H1 (cell line): ENCODE data around the gene WIPF3. TPM values are rescaled to one million over a fixed set of nuclear protein-coding genes. Genes with fewer than 3 reads are reported as not detected.

Experiments used
- CTCF ChIA-PET: fragments of 300-600 bp; sonication (Branson Sonifier 250); formaldehyde crosslinking; loops from one replicate; lab custom pipeline; 2021; ENCODE audit not compliant: partially characterized antibody; lab: Charles Lee
- POLR2A ChIA-PET: fragments of 300-600 bp; sonication (Branson Sonifier 250); formaldehyde crosslinking; loops from one replicate; lab custom pipeline; 2021; ENCODE audit warnings: inconsistent platforms; ENCODE audit not compliant: partially characterized antibody; lab: Charles Lee
- DNase-seq, 2 experiments: peaks; one replicate each; pipeline versions ENCODE4 v3.0.0 to v3.0.0-alpha.2; 2010 to 2022; ENCODE audit warnings: low spot score in 2 of 2, low read depth in 1 of 2, mixed read lengths in 1 of 2
- FAIRE-seq: peaks from 2 replicates; lab custom pipeline; 2011; peaks lifted over from hg19 to GRCh38; lab: Jason Lieb, UNC
- H2AFZ ChIP-seq: 2 replicates; pipeline ENCODE4 v1.8.1; 2012; ENCODE audit warnings: low read length, inconsistent platforms
- H2AK5ac ChIP-seq: 2 replicates; pipeline ENCODE4 v1.6.1; 2013; ENCODE audit warnings: low read depth, low read length
- H2BK120ac ChIP-seq: replicated peaks from 2 replicates; pipeline ENCODE3; 2013; ENCODE audit warnings: low read depth, low read length, inconsistent platforms
- H2BK12ac ChIP-seq: 2 replicates; pipeline ENCODE4 v1.6.1; 2013; ENCODE audit warnings: low read depth, low read length
- H2BK15ac ChIP-seq: 2 replicates; pipeline ENCODE4 v1.6.1; 2013; ENCODE audit warnings: low read length
- H2BK20ac ChIP-seq: 2 replicates; pipeline ENCODE4 v1.6.1; 2013; ENCODE audit warnings: low read length
- H2BK5ac ChIP-seq: 2 replicates; pipeline ENCODE4 v1.6.1; 2013; ENCODE audit warnings: low read depth, low read length
- H3K14ac ChIP-seq: 2 replicates; pipeline ENCODE4 v1.6.1; 2013; ENCODE audit warnings: inconsistent platforms; ENCODE audit not compliant: insufficient read length
- H3K18ac ChIP-seq: 2 replicates; pipeline ENCODE4 v1.6.1; 2013; ENCODE audit warnings: low read length; ENCODE audit errors: extremely low read depth
- H3K23ac ChIP-seq: 2 replicates; pipeline ENCODE4 v1.6.1; 2013; ENCODE audit warnings: inconsistent platforms; ENCODE audit not compliant: insufficient read length
- H3K23me2 ChIP-seq: 2 replicates; pipeline ENCODE4 v1.6.1; 2013; ENCODE audit warnings: low read depth, low read length
- H3K27ac ChIP-seq: 2 replicates; pipeline ENCODE4 v1.6.1; 2011; ENCODE audit warnings: low read depth, low read length, inconsistent platforms
- H3K27me3 ChIP-seq, 4 experiments: replicated peaks in 1 of 4; 1 replicate in 1 of 4; 2 replicates in 3 of 4; pipeline versions ENCODE4 v1.6.1 to v1.8.1; 2011 to 2013; ENCODE audit warnings: low read length in 3 of 4, mild to moderate bottlenecking in 3 of 4, inconsistent platforms in 2 of 4, mixed read lengths in 2 of 4, moderate library complexity in 1 of 4; ENCODE audit not compliant: control insufficient read depth in 3 of 4, insufficient read depth in 3 of 4; ENCODE audit errors: extremely low read depth in 1 of 4
- H3K36me3 ChIP-seq, 4 experiments: 2 replicates each; pipeline versions ENCODE4 v1.6.1 to v1.8.1; 2011 to 2013; ENCODE audit warnings: mild to moderate bottlenecking in 4 of 4, low read length in 3 of 4, moderate library complexity in 2 of 4, control low read depth in 1 of 4, inconsistent platforms in 1 of 4; ENCODE audit not compliant: insufficient read depth in 4 of 4, control insufficient read depth in 2 of 4
- H3K4ac ChIP-seq: replicated peaks from 2 replicates; pipeline ENCODE3; 2013; ENCODE audit warnings: low read length, low read depth, mixed read lengths, inconsistent platforms; ENCODE audit not compliant: insufficient read length
- H3K4me1 ChIP-seq, 4 experiments: replicated peaks in 1 of 4; 1 replicate in 1 of 4; 2 replicates in 3 of 4; pipeline versions ENCODE4 v1.6.1 to v1.8.1; 2011 to 2013; ENCODE audit warnings: low read length in 3 of 4, inconsistent platforms in 2 of 4, mixed read lengths in 1 of 4; ENCODE audit not compliant: insufficient read depth in 4 of 4, control insufficient read depth in 3 of 4
- H3K4me2 ChIP-seq, 2 experiments: 2 replicates each; pipeline versions ENCODE4 v1.6.1 to v1.8.1; 2011 to 2013; ENCODE audit warnings: low read depth in 2 of 2, low read length in 2 of 2, control low read depth in 1 of 2, inconsistent platforms in 1 of 2, mild to moderate bottlenecking in 1 of 2; ENCODE audit not compliant: insufficient read depth in 1 of 2
- H3K4me3 ChIP-seq, 4 experiments: fragments of 200-600, 300-600 bp in 1 of 4; sonication (generic), shearing (Covaris generic), sonication (Bioruptor Twin) in 1 of 4; 2 replicates each; pipeline versions ENCODE4 v1.5.1 to v1.8.1; 2011 to 2016; ENCODE audit warnings: low read length in 4 of 4, low read depth in 3 of 4, control low read depth in 2 of 4, inconsistent platforms in 2 of 4, mild to moderate bottlenecking in 2 of 4, mixed read lengths in 1 of 4, moderate library complexity in 1 of 4; ENCODE audit not compliant: insufficient read depth in 2 of 4; ENCODE audit errors: extremely low read depth in 1 of 4
- H3K56ac ChIP-seq: replicated peaks from 2 replicates; pipeline ENCODE3; 2013; ENCODE audit warnings: low read depth, mild to moderate bottlenecking, mixed read lengths, low read length, inconsistent platforms; ENCODE audit not compliant: insufficient read length
- H3K79me1 ChIP-seq: 2 replicates; pipeline ENCODE4 v1.6.1; 2013; ENCODE audit warnings: low read depth, low read length, control low read depth
- H3K79me2 ChIP-seq, 2 experiments: 2 replicates each; pipeline versions ENCODE4 v1.6.1 to v1.8.1; 2012 to 2013; ENCODE audit warnings: low read length in 2 of 2, mild to moderate bottlenecking in 2 of 2, inconsistent platforms in 1 of 2; ENCODE audit not compliant: insufficient read depth in 2 of 2, control insufficient read depth in 1 of 2
- H3K9ac ChIP-seq, 4 experiments: replicated peaks in 1 of 4; 1 replicate in 1 of 4; 2 replicates in 3 of 4; pipeline versions ENCODE4 v1.6.1 to v1.8.1; 2011 to 2013; ENCODE audit warnings: low read depth in 3 of 4, low read length in 3 of 4, control low read depth in 2 of 4, mild to moderate bottlenecking in 2 of 4, moderate library complexity in 2 of 4, inconsistent platforms in 1 of 4; ENCODE audit errors: extremely low read depth in 1 of 4
- H3K9me3 ChIP-seq, 2 experiments: 2 replicates each; pipeline versions ENCODE4 v1.6.1 to v1.8.1; 2012 to 2013; ENCODE audit warnings: mild to moderate bottlenecking in 2 of 2, moderate library complexity in 2 of 2, control low read depth in 1 of 2, inconsistent platforms in 1 of 2, low read depth in 1 of 2, low read length in 1 of 2, mixed read lengths in 1 of 2; ENCODE audit not compliant: insufficient read depth in 2 of 2
- H4K20me1 ChIP-seq, 2 experiments: replicated peaks in 1 of 2; 2 replicates each; pipeline versions ENCODE3 to v1.8.1; 2011 to 2013; ENCODE audit warnings: inconsistent platforms in 2 of 2, low read length in 2 of 2, mild to moderate bottlenecking in 1 of 2; ENCODE audit not compliant: insufficient read depth in 2 of 2, control insufficient read depth in 1 of 2
- H4K5ac ChIP-seq: 2 replicates; pipeline ENCODE4 v1.6.1; 2013; ENCODE audit warnings: low read length, low read depth, mixed read lengths, inconsistent platforms; ENCODE audit not compliant: insufficient read length
- H4K8ac ChIP-seq: 2 replicates; pipeline ENCODE4 v1.8.0; 2013; ENCODE audit warnings: mild to moderate bottlenecking, moderate library complexity, low read length, inconsistent platforms; ENCODE audit not compliant: insufficient read depth; ENCODE audit errors: extremely low read depth
- H4K91ac ChIP-seq: replicated peaks from 2 replicates; pipeline ENCODE3; 2013; ENCODE audit warnings: low read length, mixed read lengths, inconsistent platforms; ENCODE audit not compliant: insufficient read length
- CBX8 ChIP-seq: fragments of 300-800, 300-1000 bp; sonication (generic); IDR thresholded peaks from 2 replicates; pipeline ENCODE4 v1.7.1; 2016; ENCODE audit warnings: low read depth, low read length, borderline replicate concordance
- CTCF ChIP-seq, 3 experiments: IDR thresholded peaks; 1 replicate in 2 of 3; 2 replicates in 1 of 3; pipeline versions ENCODE4 v1.5.1 to v1.6.1; 2011; ENCODE audit warnings: low read length in 3 of 3, mild to moderate bottlenecking in 3 of 3, inconsistent platforms in 2 of 3, low read depth in 1 of 3, moderate library complexity in 1 of 3; ENCODE audit not compliant: insufficient read depth in 1 of 3; ENCODE audit errors: control extremely low read depth in 1 of 3
- GTF2F1 ChIP-seq: IDR thresholded peaks from 2 replicates; pipeline ENCODE4 v1.6.1; 2012; ENCODE audit warnings: low read depth, low read length, improper control_type of control experiment, borderline replicate concordance
- JUN ChIP-seq: IDR thresholded peaks from 2 replicates; pipeline ENCODE4 v1.6.1; 2011; ENCODE audit warnings: low read depth, mild to moderate bottlenecking, improper control_type of control experiment, low read length
- MAFK ChIP-seq: IDR thresholded peaks from 2 replicates; pipeline ENCODE4 v1.6.1; 2012; ENCODE audit warnings: low read depth, mild to moderate bottlenecking, improper control_type of control experiment, low read length
- MAX ChIP-seq: IDR thresholded peaks from 2 replicates; pipeline ENCODE4 v1.6.1; 2012; ENCODE audit warnings: inconsistent platforms
- PHF8 ChIP-seq: fragments of 200-600 bp; sonication (generic); conservative IDR thresholded peaks from 2 replicates; pipeline ENCODE4 v1.7.1; 2012; ENCODE audit warnings: low read depth, mild to moderate bottlenecking, inconsistent platforms, low read length, moderate library complexity
- POLR2A ChIP-seq, 2 experiments: IDR thresholded peaks; 1 replicate in 1 of 2; 2 replicates in 1 of 2; pipeline ENCODE4 v1.6.1; 2011; ENCODE audit warnings: low read depth in 2 of 2, low read length in 2 of 2, mild to moderate bottlenecking in 2 of 2; ENCODE audit errors: control extremely low read depth in 1 of 2
- RAD21 ChIP-seq, 2 experiments: IDR thresholded peaks in 1 of 2; conservative IDR thresholded peaks in 1 of 2; 2 replicates each; pipeline ENCODE4 v1.6.1; 2011; ENCODE audit warnings: low read depth in 2 of 2, low read length in 2 of 2, improper control_type of control experiment in 1 of 2, inconsistent platforms in 1 of 2, mild to moderate bottlenecking in 1 of 2, moderate library complexity in 1 of 2
- SP2 ChIP-seq: IDR thresholded peaks from 2 replicates; pipeline ENCODE4 v1.6.1; 2012; ENCODE audit warnings: mild to moderate bottlenecking, low read length, inconsistent platforms
- SP4 ChIP-seq: IDR thresholded peaks from 2 replicates; pipeline ENCODE4 v1.6.1; 2012; ENCODE audit warnings: low read length, inconsistent platforms
- SRF ChIP-seq: IDR thresholded peaks from 2 replicates; pipeline ENCODE4 v1.6.1; 2011; ENCODE audit warnings: mild to moderate bottlenecking, low read depth, low read length, moderate library complexity
- WGBS, 2 experiments: shearing (Covaris generic) in 1 of 2; methylation state at CpG; one replicate each; pipeline versions ENCODE4 v1.1.6 to v1.1.7; 2013 to 2015; ENCODE audit warnings: low lambda C conversion rate in 2 of 2, mixed read lengths in 2 of 2, inconsistent platforms in 1 of 2, low coverage in 1 of 2, missing lambda C conversion rate in 1 of 2; ENCODE audit not compliant: insufficient replicate concordance in 2 of 2, insufficient coverage in 1 of 2, insufficient read length in 1 of 2; ENCODE audit errors: extremely low coverage in 1 of 2, missing lambda C conversion rate in 1 of 2; 5-methylcytosine and 5-hydroxymethylcytosine counted together
- polyA plus RNA-seq, 7 experiments: library from polyadenylated mRNA; depleted of rRNA in 3 of 7; stranded (reverse) in 5 of 7; unstranded in 2 of 7; fragments of >200 nt in 5 of 7; fragments of 200-250 nt in 2 of 7; gene quantifications; 1 replicate in 5 of 7; 2 replicates in 1 of 7; 4 replicates in 1 of 7; pipeline versions ENCODE4 v1.2.1 to v1.2.3, GENCODE V29; 2011 to 2013; ENCODE audit warnings: missing spikeins in 2 of 7, mixed read lengths in 2 of 7
- total RNA-seq: library from RNA; stranded (reverse); fragmentation: NEBNext Ultra II Directional; extraction: Animal tissue kit (Norgen Biotek cat#: 25700); gene quantifications from 2 replicates; pipeline ENCODE4 v1.2.1, GENCODE V29; 2021

Gene WIPF3
- total and polyA plus RNA-seq, 2 of the 8 experiments (the other 6 are each of a cell fraction or from before 2014, with no cell fraction given) = 5.0 to 12.1 TPM

- H3K23me2 ChIP-seq = no peaks in the 10 kb centered on the region; the same call in 1 of the 2 replicates
- no peaks in the 10 kb centered on the region for H3K9me3 ChIP-seq
- no peaks in the 10 kb centered on the region for H3K27me3 ChIP-seq
- no peak overlapping the region for H3K14ac ChIP-seq
- DNase-seq (no peak), FAIRE-seq (no peak)
- no peak overlapping the region for H2BK15ac ChIP-seq
- H2AK5ac ChIP-seq = no peak overlapping the region
- H4K20me1 ChIP-seq = peaks cover 0 to 2% of the 10 kb centered on the region in 2 experiments
- no peak overlapping the region for H2BK120ac ChIP-seq
- ChIA-PET POLR2A (no interaction called here), CTCF (interaction anchor here (0.6 to 1.1 kb wide), 3 partner anchors 9 to 71 kb away, joined by 3 read pairs; no protein-coding TSS in a partner anchor)
- H3K4me3 ChIP-seq = no peak overlapping the region
- H3K56ac ChIP-seq = no peak overlapping the region
- no peaks in the 10 kb centered on the region for H3K79me2 ChIP-seq
- H4K5ac ChIP-seq = no peak overlapping the region
- no peak overlapping the region for H3K23ac ChIP-seq
- no peak overlapping the region for H3K9ac ChIP-seq
- H3K4me2 ChIP-seq = no peak overlapping the region
- H3K27ac ChIP-seq = no peak overlapping the region
- peaks cover 0 to 7% (median 0%) of the 10 kb centered on the region in 4 experiments; a peak in 1 of 7 replicates for H3K4me1 ChIP-seq
- no peak overlapping the region for H2BK5ac ChIP-seq
- no peak overlapping the region for H2BK12ac ChIP-seq
- 90% methylated on average over 7 of the region's 7 CpGs; no CpG with 5 or more reads in 1 of the 2 experiments for WGBS, 2 experiments
- H3K79me1 ChIP-seq = no peaks in the 10 kb centered on the region
- no peak overlapping the region for H3K18ac ChIP-seq
- H2AFZ ChIP-seq = no peak overlapping the region
- no peak overlapping the region for H4K91ac ChIP-seq
- H3K4ac ChIP-seq = no peak overlapping the region
- H3K36me3 ChIP-seq = no peaks in the 10 kb centered on the region
- H2BK20ac ChIP-seq = no peak overlapping the region
- H4K8ac ChIP-seq = no peak overlapping the region
- no peak for TF ChIP-seq JUN
- TF ChIP-seq SP2 = no peak
- TF ChIP-seq SRF = no peak
- TF ChIP-seq POLR2A (IDR thresholded peaks at IDR 0.05; ENCODE audit: control extremely low read depth in 1 of 2, low read depth in 2 of 2, low read length in 2 of 2) = no peak
- no peak for TF ChIP-seq GTF2F1
- no peak for TF ChIP-seq MAFK
- no peak for TF ChIP-seq RAD21 (IDR thresholded peaks at IDR 0.05 in 1 of 2, conservative IDR thresholded peaks at IDR 0.05 in 1 of 2; ENCODE audit: low read depth in 2 of 2, low read length in 2 of 2)
- TF ChIP-seq CTCF (IDR thresholded peaks at IDR 0.05; ENCODE audit: control extremely low read depth in 1 of 3, insufficient read depth in 1 of 3, low read depth in 1 of 3, low read length in 3 of 3) = no peak
- TF ChIP-seq SP4 = no peak
- no peak for TF ChIP-seq PHF8
- no peak for TF ChIP-seq CBX8
- TF ChIP-seq MAX = no peak
These were observed 45.2 kb downstream of the WIPF3 start for GRCh38 chr7:29851487-29851886.
